ENCODE data around the gene NAALADL2. TPM values are rescaled to one million over a fixed set of nuclear protein-coding genes. Genes with fewer than 3 reads are reported as not detected.

The NAALADL2 gene
- under 1 TPM in 1 of 2 experiments, not detected in 1; 0.27 TPM for total RNA-seq

GRCh38 chr3:174859114-174859735 is at the start of gene NAALADL2:
Gene NAALADL2 (plus strand): TSS chr3:174859334.
- POLR2A ChIA-PET: no interaction called here
- Mint-ChIP-seq H3K27ac (no peak within 1 kb of the TSS), H3K4me3 (no peak within 1 kb of the TSS)

GRCh38 chr3:174810254-174810653 is 48.9 kb upstream of the NAALADL2 start:
- no peaks in the 10 kb centered on the region for H3K27me3 Mint-ChIP-seq
- no peak for DNase-seq
- ATAC-seq: no peak
- no peak overlapping the region for H3K27ac Mint-ChIP-seq
- H3K36me3 Mint-ChIP-seq (ENCODE audit: low read depth): no peaks in the 10 kb centered on the region
- H3K4me3 Mint-ChIP-seq: no peak overlapping the region
- intact Hi-C loops (cut with DNase I, micrococcal nuclease): no loop called here
- ChIA-PET POLR2A (no interaction called here), CTCF (no interaction called here)
- no peaks in the 10 kb centered on the region for H3K4me1 Mint-ChIP-seq
- no peaks in the 10 kb centered on the region for H3K9me3 Mint-ChIP-seq (ENCODE audit: low read depth)

More at GRCh38 chr3:174859114-174859735, at the start of gene NAALADL2:
- Mint-ChIP-seq H3K27me3 (no peaks in the 10 kb centered on the region), H3K4me1 (no peaks in the 10 kb centered on the region), H3K36me3 (ENCODE audit: low read depth) (no peaks in the 10 kb centered on the region), H3K9me3 (ENCODE audit: low read depth) (peaks cover 5% of the 10 kb centered on the region)
- CTCF ChIA-PET: interaction anchor here (0.7 kb wide), 1 partner anchor 18 kb away, joined by 3 read pairs; no protein-coding TSS in a partner anchor
- DNase-seq (no peak), ATAC-seq (no peak)
- intact Hi-C loops (cut with DNase I, micrococcal nuclease): no loop called here

GRCh38 chr3:174812172-174812862 is 46.8 kb upstream of the NAALADL2 start:
- Mint-ChIP-seq H3K27me3 (no peaks in the 10 kb centered on the region), H3K4me3 (no peak overlapping the region), H3K27ac (no peak overlapping the region), H3K4me1 (no peaks in the 10 kb centered on the region), H3K36me3 (ENCODE audit: low read depth) (no peaks in the 10 kb centered on the region), H3K9me3 (ENCODE audit: low read depth) (peaks cover 1% of the 10 kb centered on the region)
- ATAC-seq (no peak), DNase-seq (no peak)
- ChIA-PET CTCF (no interaction called here), POLR2A (no interaction called here)
- intact Hi-C loops (cut with DNase I, micrococcal nuclease): no loop called here

- Mint-ChIP-seq H3K9me3 (ENCODE audit: low read depth) (peaks cover 1% of the 10 kb centered on the region), H3K27ac (no peak overlapping the region)
- POLR2A ChIA-PET: no interaction called here
Measured at GRCh38 chr3:174815750-174816149, 43.4 kb upstream of the NAALADL2 start.

GRCh38 chr3:174820885-174821284 is 38.2 kb upstream of the NAALADL2 start:
- H3K9me3 Mint-ChIP-seq (ENCODE audit: low read depth): peaks cover 4% of the 10 kb centered on the region
- DNase-seq (no peak), ATAC-seq (no peak)
- H3K36me3 Mint-ChIP-seq (ENCODE audit: low read depth): no peaks in the 10 kb centered on the region
- ChIA-PET CTCF (no interaction called here), POLR2A (no interaction called here)
- H3K27ac Mint-ChIP-seq: no peak overlapping the region
- intact Hi-C loops (cut with DNase I, micrococcal nuclease): no loop called here
- no peak overlapping the region for H3K4me3 Mint-ChIP-seq
- no peaks in the 10 kb centered on the region for H3K4me1 Mint-ChIP-seq
- no peaks in the 10 kb centered on the region for H3K27me3 Mint-ChIP-seq

More at GRCh38 chr3:174815750-174816149, 43.4 kb upstream of the NAALADL2 start:
- intact Hi-C loops (cut with DNase I, micrococcal nuclease): no loop called here
- Mint-ChIP-seq H3K4me1 (no peaks in the 10 kb centered on the region), H3K4me3 (no peak overlapping the region), H3K27me3 (no peaks in the 10 kb centered on the region), H3K36me3 (ENCODE audit: low read depth) (no peaks in the 10 kb centered on the region)
- DNase-seq (no peak), ATAC-seq (no peak)
- CTCF ChIA-PET: no interaction called here

- ChIA-PET POLR2A (no interaction called here), CTCF (no interaction called here)
- DNase-seq: no peak
- H3K4me1 Mint-ChIP-seq: no peaks in the 10 kb centered on the region
- H3K27me3 Mint-ChIP-seq: no peaks in the 10 kb centered on the region
- H3K9me3 Mint-ChIP-seq (ENCODE audit: low read depth): peaks cover 7% of the 10 kb centered on the region
- intact Hi-C loops (cut with DNase I, micrococcal nuclease): no loop called here
- H3K27ac Mint-ChIP-seq: no peak overlapping the region
- H3K4me3 Mint-ChIP-seq: no peak overlapping the region
- H3K36me3 Mint-ChIP-seq (ENCODE audit: low read depth): no peaks in the 10 kb centered on the region
- ATAC-seq: no peak
Measured at GRCh38 chr3:174821477-174821876, 37.7 kb upstream of the NAALADL2 start.

- CTCF ChIA-PET: no interaction called here
Measured at GRCh38 chr3:174822320-174822719, 36.8 kb upstream of the NAALADL2 start.

GRCh38 chr3:174826069-174826468 is 33.1 kb upstream of the NAALADL2 start:
- Mint-ChIP-seq H3K4me3 (no peak overlapping the region), H3K27me3 (no peaks in the 10 kb centered on the region), H3K36me3 (ENCODE audit: low read depth) (no peaks in the 10 kb centered on the region), H3K27ac (no peak overlapping the region), H3K9me3 (ENCODE audit: low read depth) (peaks cover 11% of the 10 kb centered on the region), H3K4me1 (no peaks in the 10 kb centered on the region)
- no peak for DNase-seq
- CTCF ChIA-PET: interaction anchor here (0.8 kb wide), 1 partner anchor 654 kb away, joined by 3 read pairs; no protein-coding TSS in a partner anchor
- intact Hi-C loops (cut with DNase I, micrococcal nuclease): no loop called here
- no peak for ATAC-seq
- POLR2A ChIA-PET: no interaction called here

More at GRCh38 chr3:174822320-174822719, 36.8 kb upstream of the NAALADL2 start:
- Mint-ChIP-seq H3K27ac (no peak overlapping the region), H3K4me3 (no peak overlapping the region), H3K36me3 (ENCODE audit: low read depth) (no peaks in the 10 kb centered on the region), H3K4me1 (no peaks in the 10 kb centered on the region), H3K27me3 (no peaks in the 10 kb centered on the region), H3K9me3 (ENCODE audit: low read depth) (peaks cover 8% of the 10 kb centered on the region)
- no peak for DNase-seq
- ATAC-seq: no peak
- POLR2A ChIA-PET: no interaction called here
- intact Hi-C loops (cut with DNase I, micrococcal nuclease): no loop called here

- Mint-ChIP-seq H3K4me3 (no peak overlapping the region), H3K27ac (no peak overlapping the region), H3K9me3 (ENCODE audit: low read depth) (peaks cover 6% of the 10 kb centered on the region), H3K36me3 (ENCODE audit: low read depth) (no peaks in the 10 kb centered on the region), H3K4me1 (no peaks in the 10 kb centered on the region), H3K27me3 (no peaks in the 10 kb centered on the region)
- ATAC-seq (no peak), DNase-seq (no peak)
- POLR2A ChIA-PET: no interaction called here
- intact Hi-C loops (cut with DNase I, micrococcal nuclease): no loop called here
- CTCF ChIA-PET: interaction anchor here (0.7 kb wide), 1 partner anchor 41 kb away, joined by 3 read pairs; no protein-coding TSS in a partner anchor
Measured at GRCh38 chr3:174844746-174845145, 14.4 kb upstream of the NAALADL2 start.

GRCh38 chr3:174846055-174846454 is 13.1 kb upstream of the NAALADL2 start:
- no peak overlapping the region for H3K4me3 Mint-ChIP-seq
- ChIA-PET CTCF (no interaction called here), POLR2A (interaction anchor here (0.6 kb wide), 1 partner anchor 26 kb away, joined by 3 read pairs; no protein-coding TSS in a partner anchor)
- DNase-seq (no peak), ATAC-seq (no peak)
- peaks cover 6% of the 10 kb centered on the region for H3K9me3 Mint-ChIP-seq (ENCODE audit: low read depth)
- no peak overlapping the region for H3K27ac Mint-ChIP-seq
- intact Hi-C loops (cut with DNase I, micrococcal nuclease): no loop called here
- no peaks in the 10 kb centered on the region for H3K36me3 Mint-ChIP-seq (ENCODE audit: low read depth)
- H3K4me1 Mint-ChIP-seq: no peaks in the 10 kb centered on the region
- no peaks in the 10 kb centered on the region for H3K27me3 Mint-ChIP-seq

- ATAC-seq (no peak), DNase-seq (no peak)
- no peaks in the 10 kb centered on the region for H3K36me3 Mint-ChIP-seq (ENCODE audit: low read depth)
- no peaks in the 10 kb centered on the region for H3K4me1 Mint-ChIP-seq
- peaks cover 7% of the 10 kb centered on the region for H3K9me3 Mint-ChIP-seq (ENCODE audit: low read depth)
- H3K4me3 Mint-ChIP-seq: no peak overlapping the region
- H3K27me3 Mint-ChIP-seq: no peaks in the 10 kb centered on the region
- H3K27ac Mint-ChIP-seq: no peak overlapping the region
- CTCF ChIA-PET: no interaction called here
- POLR2A ChIA-PET: no interaction called here
- intact Hi-C loops (cut with DNase I, micrococcal nuclease): no loop called here
Measured at GRCh38 chr3:174854987-174855386, 4.1 kb upstream of the NAALADL2 start.

- intact Hi-C loops (cut with DNase I, micrococcal nuclease): no loop called here
- POLR2A ChIA-PET: no interaction called here
Measured at GRCh38 chr3:174857301-174857700, 1.8 kb upstream of the NAALADL2 start.

More at GRCh38 chr3:174857301-174857700, 1.8 kb upstream of the NAALADL2 start:
- Mint-ChIP-seq H3K9me3 (ENCODE audit: low read depth) (peaks cover 7% of the 10 kb centered on the region), H3K27me3 (no peaks in the 10 kb centered on the region), H3K4me3 (no peak overlapping the region), H3K36me3 (ENCODE audit: low read depth) (no peaks in the 10 kb centered on the region), H3K27ac (no peak overlapping the region), H3K4me1 (no peaks in the 10 kb centered on the region)
- no peak for DNase-seq
- no peak for ATAC-seq
- CTCF ChIA-PET: no interaction called here
